SK-N-DZ (cell line): ENCODE measurements around the gene IL36B.

Source experiments
- DNase-seq: peaks from one replicate; pipeline ENCODE4 v3.0.0-alpha.2; 2015; ENCODE audit warnings: low spot score

IL36B gene

GRCh38 chr2:113056521-113056920 lies 3.9 kb upstream of the IL36B start:
- DNase-seq: no peak

DNA sequence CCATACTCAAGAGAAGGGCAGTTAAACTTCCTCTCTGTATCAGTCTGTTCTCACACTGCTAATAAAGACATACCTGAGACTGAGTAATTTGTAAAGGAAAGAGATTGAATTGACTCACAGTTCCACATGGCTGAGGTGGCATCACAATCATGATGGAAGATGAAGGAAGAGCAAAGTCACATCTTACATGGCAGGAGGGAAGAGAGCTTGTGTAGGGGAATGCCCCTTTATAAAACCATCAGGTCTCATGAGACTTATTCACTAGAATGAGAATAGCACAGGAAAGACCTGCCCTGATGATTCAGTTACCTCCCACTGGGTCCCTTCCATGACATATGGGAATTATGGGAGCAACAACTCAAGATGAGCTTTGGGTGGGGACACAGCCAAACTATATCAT lies 1.4 kb upstream of the IL36B start:
- DNase-seq: no peak

GRCh38 chr2:113053666-113054065 lies 999 bp upstream of the IL36B start:
- DNase-seq: no peak

GRCh38 chr2:113050921-113051895 lies 1.5 kb downstream of the IL36B start:
- no peak for DNase-seq

DNA sequence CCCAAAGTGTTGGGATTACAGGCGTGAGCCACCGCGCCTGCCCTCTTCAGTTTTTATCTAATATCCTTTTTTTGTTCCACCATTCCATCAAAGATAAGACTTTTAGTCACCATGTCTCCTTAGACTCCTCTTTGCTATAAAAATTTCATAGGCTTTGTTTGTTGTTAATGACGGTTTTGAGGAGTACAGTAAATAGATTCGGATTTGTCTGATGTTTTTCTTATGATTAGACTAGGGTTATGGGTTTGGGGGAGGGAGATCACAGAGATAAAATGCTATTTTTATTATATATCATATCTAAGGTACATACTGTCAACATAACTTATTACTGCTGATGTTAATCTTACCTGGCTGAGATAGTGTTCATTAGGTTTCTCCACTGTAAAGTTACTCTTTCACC lies 6.2 kb downstream of the IL36B start:
- no peak for DNase-seq

GRCh38 chr2:113041871-113042270 lies 10.8 kb downstream of the IL36B start:
- DNase-seq: no peak

DNA sequence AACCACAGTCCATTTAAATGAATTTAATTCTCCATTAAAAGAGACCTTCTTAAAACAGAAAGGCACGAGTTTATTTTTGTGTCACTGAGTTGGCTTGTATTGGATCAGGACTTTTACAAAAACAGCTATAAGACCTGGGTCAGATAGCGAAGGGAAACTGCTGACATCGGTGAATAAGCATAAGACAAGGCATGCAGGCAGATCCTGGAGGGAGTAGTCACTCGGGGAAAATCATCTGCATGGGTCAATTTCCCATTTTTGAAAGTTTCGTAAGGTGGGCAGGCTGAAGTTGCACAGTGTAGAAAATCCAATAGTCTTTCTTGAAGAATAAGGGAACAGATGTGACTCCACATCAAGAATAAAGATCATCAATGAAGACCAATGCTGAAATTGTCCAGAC lies 12.9 kb downstream of the IL36B start:
- no peak for DNase-seq

DNA sequence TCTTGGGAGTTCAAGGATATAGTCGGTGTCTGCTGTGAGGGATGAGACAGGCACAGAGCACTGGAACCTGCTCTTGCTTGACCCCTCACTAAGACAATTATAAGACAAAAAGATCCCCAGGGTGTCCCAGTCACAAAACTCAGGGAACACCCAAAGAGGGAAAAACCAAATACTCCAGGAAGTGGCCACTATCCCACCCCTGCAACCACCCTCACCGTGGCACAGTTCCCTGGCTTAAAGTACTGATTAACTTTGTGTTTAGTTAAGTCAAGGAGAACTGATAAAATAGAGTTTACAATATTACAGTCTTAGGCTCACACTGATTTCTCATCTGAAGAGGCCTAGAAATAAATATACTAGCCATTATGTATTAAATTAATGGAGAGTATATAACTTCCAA lies 13.5 kb downstream of the IL36B start:
- DNase-seq: no peak

DNA sequence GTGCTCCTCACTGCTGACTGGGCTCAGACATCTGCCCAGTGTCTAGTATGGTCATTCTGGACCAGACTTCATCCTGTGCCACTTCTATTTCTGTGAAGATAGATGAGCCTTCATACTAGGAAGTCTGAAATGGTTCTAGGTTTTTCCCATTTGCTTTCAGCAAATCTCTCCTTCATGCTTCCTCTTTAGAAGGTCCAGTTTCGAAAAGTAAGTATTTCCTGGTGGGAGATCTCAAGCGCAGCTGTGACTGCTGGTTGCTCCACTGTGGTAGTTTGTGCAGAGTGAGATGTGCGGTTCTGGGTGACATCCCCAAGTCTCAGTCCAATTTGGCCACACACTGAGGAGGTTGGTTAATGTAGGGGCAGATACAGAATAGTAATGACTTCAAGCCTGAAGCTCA lies 14.4 kb downstream of the IL36B start:
- no peak for DNase-seq

DNA sequence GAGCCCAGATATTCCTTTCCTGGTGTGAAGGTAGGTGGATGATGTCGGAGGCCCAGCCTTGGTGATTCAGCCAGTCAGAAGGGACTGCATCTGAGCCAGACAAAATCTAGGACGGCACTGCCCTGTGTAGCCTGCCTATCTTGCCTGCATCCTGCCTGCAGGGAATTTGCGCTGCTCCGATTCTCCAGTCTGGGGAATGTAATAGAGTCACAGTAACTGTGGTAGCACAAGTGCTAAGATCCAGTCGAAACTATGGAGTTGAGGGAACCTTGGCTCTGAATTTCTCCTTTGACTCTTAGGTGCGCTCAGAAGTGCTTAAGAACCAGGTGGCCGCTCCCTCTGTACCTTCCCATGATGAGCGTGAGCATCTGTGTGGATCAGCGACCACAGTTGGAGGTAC lies 15.9 kb downstream of the IL36B start:
- DNase-seq: no peak

GRCh38 chr2:113034016-113034415 lies 18.7 kb downstream of the IL36B start:
- DNase-seq: no peak

- DNase-seq: no peak
These were observed 19.9 kb downstream of the IL36B start for GRCh38 chr2:113032737-113033136.

DNA sequence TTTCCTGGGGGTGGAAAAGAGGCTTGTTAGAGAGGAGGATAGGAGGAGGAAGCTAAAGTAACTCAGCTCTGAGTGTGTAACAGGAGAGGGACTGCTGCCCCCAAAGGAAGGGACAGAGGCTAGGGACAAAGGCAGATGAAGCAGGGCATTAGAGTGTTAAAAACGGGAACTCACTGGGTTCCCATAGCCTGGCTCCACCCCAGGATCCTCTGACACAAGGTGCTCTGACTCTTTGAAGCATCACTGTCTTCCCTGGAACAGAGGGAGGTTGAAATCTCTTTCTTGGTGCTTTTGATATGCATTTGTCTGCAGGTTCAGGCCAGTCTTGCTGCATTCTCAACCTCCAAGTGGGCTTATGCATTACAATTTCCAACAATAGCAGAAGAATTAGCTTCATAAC lies 24.6 kb downstream of the IL36B start:
- DNase-seq: no peak

DNA sequence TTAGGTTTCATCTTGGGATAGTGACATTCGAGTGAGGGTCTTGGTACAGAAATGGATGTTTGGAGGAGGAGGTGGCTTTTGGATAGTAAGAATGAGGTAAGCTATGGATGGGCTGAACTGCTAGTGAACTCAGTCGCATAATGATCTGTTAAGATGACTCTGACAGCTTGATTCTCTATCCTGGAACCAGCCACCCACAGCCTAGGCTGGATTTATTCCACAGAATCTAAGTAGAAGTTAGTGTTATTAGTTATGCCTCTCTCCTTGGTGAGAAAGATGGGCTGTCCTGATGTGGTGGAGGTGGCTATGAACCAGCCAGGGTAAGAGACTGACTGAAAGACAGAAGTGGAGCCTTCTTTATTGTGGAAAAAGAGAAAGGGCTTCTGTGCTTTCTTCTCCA lies 25.0 kb downstream of the IL36B start:
- no peak for DNase-seq

- DNase-seq: no peak
These were observed 26.9 kb downstream of the IL36B start for GRCh38 chr2:113025737-113026136.

GRCh38 chr2:113024764-113025163 lies 27.9 kb downstream of the IL36B start:
- no peak for DNase-seq

GRCh38 chr2:113021312-113021711 lies 31.4 kb downstream of the IL36B start:
- DNase-seq: no peak

- no peak for DNase-seq
These were observed 34.2 kb downstream of the IL36B start for GRCh38 chr2:113018509-113018908.

GRCh38 chr2:113015655-113016054 lies 37.0 kb downstream of the IL36B start:
- no peak for DNase-seq

- DNase-seq: no peak
These were observed 37.6 kb downstream of the IL36B start for GRCh38 chr2:113015042-113015441.

DNA sequence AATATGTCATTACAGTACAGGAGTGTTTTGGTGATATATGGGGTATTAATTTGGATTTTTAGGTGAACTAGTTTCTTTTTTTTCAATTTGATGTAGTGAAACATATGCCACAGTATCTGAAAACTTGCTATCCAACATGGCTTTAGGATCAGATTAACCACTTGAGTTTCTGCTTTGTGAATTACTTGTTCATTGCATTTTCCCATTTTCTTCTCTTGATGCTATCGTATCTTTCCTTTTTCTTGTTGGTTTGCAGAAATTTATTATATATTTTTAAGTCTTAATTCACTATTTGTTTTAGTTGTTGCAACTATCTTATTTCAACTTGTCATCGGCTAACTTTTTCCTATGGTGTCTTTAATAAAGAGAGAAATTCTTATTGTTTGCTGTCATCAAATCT lies 38.6 kb downstream of the IL36B start:
- DNase-seq: no peak

GRCh38 chr2:113013336-113013661 lies 39.4 kb downstream of the IL36B start:
- no peak for DNase-seq

- DNase-seq: no peak
These were observed 40.0 kb downstream of the IL36B start for GRCh38 chr2:113012436-113013335.
